HUES64 (cell line): ENCODE results near the gene GNLY.
"Not testable (repeated sequence)": the region's sequence is repeated elsewhere in the genome, so short reads cannot be mapped to it uniquely, and the experiment has no call there.

ENCODE experiments used
- H3K27ac ChIP-seq: 2 replicates; pipeline ENCODE4 v1.7.0; 2013; ENCODE audit warnings: low read depth, low read length, inconsistent platforms
- H3K27me3 ChIP-seq: 2 replicates; pipeline ENCODE4 v1.6.1; 2013; ENCODE audit warnings: mild to moderate bottlenecking, low read length; ENCODE audit not compliant: insufficient read depth
- H3K36me3 ChIP-seq: 2 replicates; pipeline ENCODE4 v1.6.1; 2013; ENCODE audit warnings: mild to moderate bottlenecking, low read length; ENCODE audit not compliant: insufficient read depth
- H3K4me1 ChIP-seq: 2 replicates; pipeline ENCODE4 v1.6.1; 2013; ENCODE audit warnings: mild to moderate bottlenecking, low read length, moderate library complexity; ENCODE audit not compliant: insufficient read depth
- H3K4me3 ChIP-seq: 2 replicates; pipeline ENCODE4 v1.5.1; 2013; ENCODE audit warnings: mild to moderate bottlenecking, low read length, moderate library complexity
- H3K9ac ChIP-seq: 2 replicates; pipeline ENCODE4 v1.6.1; 2013; ENCODE audit warnings: mild to moderate bottlenecking, low read depth, low read length
- H3K9me3 ChIP-seq: 2 replicates; pipeline ENCODE4 v1.6.1; 2013; ENCODE audit warnings: low read depth, low read length; ENCODE audit not compliant: insufficient read depth
- WGBS: fragments of 150-250, 120-280 bp; methylation state at CpG from one replicate; pipeline ENCODE4 v1.1.7; 2013; ENCODE audit warnings: missing lambda C conversion rate; 5-methylcytosine and 5-hydroxymethylcytosine counted together

GNLY gene

DNA sequence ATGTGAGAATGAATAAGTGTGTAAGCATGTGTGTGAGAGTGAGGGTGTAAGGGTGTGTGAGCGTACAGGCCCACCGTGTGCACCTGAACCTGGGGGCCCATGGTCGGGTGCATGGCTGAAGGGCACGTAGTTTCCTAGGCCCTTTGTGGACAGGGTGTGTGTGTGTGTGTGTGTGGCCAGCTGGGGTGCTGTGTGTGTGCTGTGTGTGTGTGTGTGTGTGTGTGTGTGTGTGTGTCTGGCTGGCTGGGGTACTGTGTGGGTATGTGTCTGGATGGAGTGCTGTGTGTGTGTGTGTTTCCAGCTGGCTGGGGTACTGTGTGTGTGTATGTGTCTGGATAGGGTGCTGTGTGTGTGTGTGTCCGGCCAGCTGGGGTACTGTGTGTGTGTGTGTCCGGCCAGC lies 28.1 kb upstream of the GNLY start:
- Histone ChIP-seq H3K4me3 (no peak overlapping the region), H3K36me3 (no peaks in the 10 kb centered on the region), H3K9ac (no peak overlapping the region), H3K27ac (no peak overlapping the region), H3K4me1 (no peaks in the 10 kb centered on the region), H3K27me3 (no peaks in the 10 kb centered on the region), H3K9me3 (no peaks in the 10 kb centered on the region)
- WGBS = 95% methylated on average over 6 of the region's 6 CpGs

DNA sequence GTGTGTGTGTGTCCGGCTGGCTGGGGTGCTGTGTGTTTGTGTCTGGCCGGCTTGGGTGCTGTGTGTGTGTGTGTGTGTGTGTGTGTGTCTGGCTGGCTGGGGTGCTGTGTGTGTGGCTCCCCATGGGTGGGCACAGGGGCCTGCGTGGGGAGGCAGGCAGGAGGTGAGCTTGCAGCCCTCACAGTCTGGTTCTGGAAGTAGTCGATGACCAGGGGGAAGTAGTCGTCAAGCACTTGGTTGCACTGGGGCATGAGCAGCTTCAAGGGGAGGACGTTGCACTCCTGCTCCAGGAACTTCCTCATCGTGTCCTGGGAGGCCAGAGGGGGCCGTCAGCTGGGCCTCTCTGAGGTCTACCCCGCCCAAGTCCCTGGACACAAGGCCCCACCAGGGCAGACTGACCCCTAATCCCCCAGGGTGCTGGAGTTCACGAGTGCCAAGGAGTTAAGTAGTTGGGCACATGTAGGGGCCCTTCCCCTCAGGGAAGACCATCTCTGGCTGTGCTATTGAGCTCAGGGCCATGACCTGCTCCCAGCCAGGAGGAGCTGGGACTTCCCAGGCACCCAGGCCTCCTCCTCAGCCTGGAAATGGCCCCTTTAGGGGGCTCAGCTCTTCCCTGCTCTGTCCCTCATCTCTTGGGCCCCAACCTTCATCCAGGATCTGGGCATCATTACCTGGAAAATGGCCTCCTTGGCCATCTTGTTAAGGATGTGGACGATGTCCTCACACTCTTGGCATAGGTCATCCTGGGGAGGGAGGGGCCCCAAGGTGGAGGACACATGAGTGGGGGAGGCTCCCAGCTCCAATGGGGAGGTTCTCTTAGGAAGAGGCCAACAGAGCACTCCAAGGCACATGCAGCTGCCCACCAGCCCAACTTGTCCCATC lies 27.5 kb upstream of the GNLY start:
- no peak overlapping the region for H3K9ac ChIP-seq
- no peaks in the 10 kb centered on the region for H3K36me3 ChIP-seq
- H3K4me3 ChIP-seq = no peak overlapping the region
- H3K27me3 ChIP-seq = no peaks in the 10 kb centered on the region
- H3K9me3 ChIP-seq = no peaks in the 10 kb centered on the region
- H3K4me1 ChIP-seq = no peaks in the 10 kb centered on the region
- H3K27ac ChIP-seq = no peak overlapping the region
- WGBS = 89% methylated on average over 10 of the region's 11 CpGs

DNA sequence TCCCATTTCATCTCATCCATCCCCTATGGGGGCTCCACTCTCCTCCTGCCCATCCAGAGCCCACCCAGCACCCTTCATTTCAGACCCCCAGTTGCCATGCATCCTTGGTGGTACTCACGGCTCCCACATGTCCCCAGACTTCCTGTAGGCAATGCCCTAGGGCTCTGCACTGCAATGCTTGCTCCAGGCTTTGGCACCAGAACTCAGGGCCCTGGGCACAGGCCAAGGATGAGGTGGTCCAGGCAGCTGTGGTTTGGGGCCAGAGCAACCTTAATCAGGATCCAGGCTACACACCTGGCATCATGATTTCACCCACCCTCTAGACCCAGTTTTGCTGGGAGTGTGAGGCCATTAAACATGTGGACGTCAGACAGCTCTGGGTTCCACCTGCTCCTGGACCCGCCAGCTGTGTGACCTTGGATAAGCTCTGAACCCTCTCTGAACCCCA lies 26.6 kb upstream of the GNLY start:
- Histone ChIP-seq H3K4me1 (no peaks in the 10 kb centered on the region), H3K9ac (no peak overlapping the region), H3K27ac (no peak overlapping the region), H3K27me3 (no peaks in the 10 kb centered on the region), H3K36me3 (no peaks in the 10 kb centered on the region), H3K9me3 (no peaks in the 10 kb centered on the region), H3K4me3 (no peak overlapping the region)
- WGBS = 83% methylated on average over 3 of the region's 3 CpGs

DNA sequence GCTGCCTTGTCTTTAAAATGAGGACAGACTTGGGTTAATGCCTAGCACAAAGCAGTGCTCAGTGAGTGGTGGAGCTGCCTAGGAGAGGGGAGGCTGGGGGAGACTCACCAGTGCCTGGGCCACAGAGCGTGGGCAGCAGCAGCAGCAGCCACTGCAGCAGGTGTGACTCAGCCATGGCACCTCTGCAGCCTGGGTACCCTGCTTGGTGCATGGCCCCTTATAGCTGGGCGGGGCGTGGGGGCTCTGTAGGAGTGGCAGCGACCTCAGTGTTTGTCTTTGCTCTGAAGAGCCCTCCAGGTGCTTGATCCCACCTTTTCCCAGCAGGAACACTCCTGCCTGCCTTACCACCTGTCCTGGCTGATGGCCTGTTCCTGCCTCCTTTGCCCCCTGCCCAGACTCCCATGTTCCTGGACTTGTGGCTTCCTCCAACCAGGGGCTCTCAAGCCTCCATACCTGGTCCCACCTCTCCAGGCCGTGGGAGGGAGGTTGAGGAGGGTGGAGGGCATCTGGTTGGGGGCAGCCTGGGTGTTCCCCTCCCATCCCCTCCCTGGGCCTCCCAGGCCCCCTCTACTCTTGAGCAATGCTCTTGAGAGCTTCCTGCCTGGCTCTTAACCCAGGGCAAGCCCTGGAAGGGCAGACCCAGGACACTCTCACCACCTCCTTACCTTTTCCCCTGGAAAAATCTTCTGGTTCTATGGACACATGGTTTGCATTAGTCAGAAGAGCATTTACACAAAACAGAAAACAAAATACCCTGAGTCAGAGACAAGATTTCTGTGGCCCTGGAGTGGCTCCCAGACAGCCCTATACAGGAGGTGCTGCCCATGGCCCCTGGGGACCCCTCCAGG lies 25.9 kb upstream of the GNLY start, which contains the start of gene SFTPB:
TSS of gene SFTPB (minus strand) at position 191 of the 848 bp plus-strand sequence. CDS start at position 175, 16 bp downstream.
- H3K27ac ChIP-seq = no peak within 1 kb of the TSS
- no peaks in the 10 kb centered on the region for H3K27me3 ChIP-seq
- H3K36me3 ChIP-seq = no peaks in the 10 kb centered on the region
- no peak within 1 kb of the TSS for H3K4me3 ChIP-seq
- WGBS = 93% methylated on average over 4 of the region's 5 CpGs
- H3K9ac ChIP-seq = no peak within 1 kb of the TSS
- no peaks in the 10 kb centered on the region for H3K4me1 ChIP-seq
- H3K9me3 ChIP-seq = no peaks in the 10 kb centered on the region

DNA sequence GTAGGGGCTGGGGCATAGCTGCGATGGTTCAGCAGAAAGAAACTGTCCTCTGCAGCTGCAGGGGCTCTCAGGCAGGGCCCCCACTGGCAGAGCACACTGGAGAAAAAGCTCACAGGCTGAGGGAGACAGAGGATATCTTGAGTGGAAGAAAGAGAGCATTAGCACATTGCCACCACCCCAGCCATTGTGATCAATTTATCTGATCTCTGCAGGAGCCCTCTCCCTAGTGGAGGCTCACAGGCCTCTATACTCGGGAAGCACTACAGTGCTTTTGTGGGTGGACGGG lies 25.4 kb upstream of the GNLY start:
- Histone ChIP-seq H3K36me3 (no peaks in the 10 kb centered on the region), H3K9me3 (no peaks in the 10 kb centered on the region), H3K27me3 (no peaks in the 10 kb centered on the region), H3K9ac (no peak overlapping the region), H3K4me3 (no peak overlapping the region), H3K27ac (no peak overlapping the region), H3K4me1 (no peaks in the 10 kb centered on the region)
- 85% methylated on average over 3 of the region's 3 CpGs for WGBS

DNA sequence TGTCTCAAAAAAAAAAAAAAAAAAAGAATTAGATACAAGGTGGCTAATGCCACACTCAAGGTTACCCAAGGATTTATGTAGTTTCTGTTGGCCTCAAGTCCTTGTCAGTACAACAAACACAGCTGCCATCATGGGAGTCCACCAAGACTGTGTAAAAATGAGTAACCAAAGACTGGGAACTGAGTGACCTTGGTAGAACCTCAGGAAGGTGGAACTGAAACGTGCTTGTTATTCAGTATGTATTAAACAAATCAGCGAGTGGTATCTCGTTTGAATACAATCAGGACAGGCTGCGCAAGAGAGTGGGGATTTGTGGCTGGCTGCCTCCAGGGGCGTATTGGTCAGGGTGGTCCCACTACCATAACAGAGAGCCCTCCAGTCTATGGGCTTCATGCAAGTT lies 24.6 kb upstream of the GNLY start:
- Histone ChIP-seq H3K9me3 (no peaks in the 10 kb centered on the region), H3K4me1 (no peaks in the 10 kb centered on the region), H3K27ac (no peak overlapping the region), H3K4me3 (no peak overlapping the region), H3K9ac (no peak overlapping the region), H3K36me3 (no peaks in the 10 kb centered on the region), H3K27me3 (no peaks in the 10 kb centered on the region)
- WGBS = 85% methylated on average over 5 of the region's 5 CpGs

DNA sequence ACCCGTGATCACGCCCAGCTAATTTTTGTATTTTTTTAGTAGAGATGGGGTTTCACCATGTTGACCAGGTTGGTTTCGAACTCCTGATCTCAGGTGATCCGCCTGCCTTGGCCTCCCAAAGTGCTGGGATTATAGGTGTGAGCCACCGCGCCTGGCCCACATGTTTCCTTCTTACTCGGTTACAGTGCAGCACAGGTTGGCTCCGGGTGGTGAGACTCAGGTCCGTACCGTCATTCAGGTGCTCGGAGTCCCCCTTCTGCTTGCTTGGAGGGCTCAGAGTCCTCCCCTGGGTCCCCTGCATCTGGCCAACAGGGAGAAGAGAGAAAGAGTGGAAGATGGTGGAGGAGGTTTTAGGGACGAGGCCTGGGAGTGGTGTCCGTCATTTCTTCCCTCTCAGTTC lies 23.7 kb upstream of the GNLY start:
- H3K9me3 ChIP-seq, H3K36me3 ChIP-seq, H3K4me1 ChIP-seq, H3K27ac ChIP-seq, H3K27me3 ChIP-seq, H3K9ac ChIP-seq, H3K4me3 ChIP-seq: not testable (repeated sequence)
- WGBS = 89% methylated on average over 11 of the region's 13 CpGs

DNA sequence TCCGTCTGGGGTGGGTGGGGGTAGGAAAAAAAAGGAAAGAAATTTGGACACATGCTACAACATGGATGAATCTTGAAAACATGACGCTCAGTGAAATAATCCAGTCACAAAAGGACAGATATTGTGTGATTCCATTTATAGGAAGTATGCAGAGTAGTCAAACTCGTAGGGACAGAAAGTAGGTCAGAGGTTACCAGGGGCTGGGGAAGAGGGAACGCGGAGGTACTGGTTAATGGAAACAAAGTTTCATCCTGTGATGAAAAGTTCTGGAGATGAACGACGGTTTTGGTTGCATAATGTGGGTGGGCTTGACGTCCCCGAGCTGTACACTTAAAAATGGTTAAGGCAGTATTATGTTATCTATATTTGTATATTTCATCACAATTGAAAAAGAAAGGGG lies 21.7 kb upstream of the GNLY start:
- H3K9me3 ChIP-seq = no peaks in the 10 kb centered on the region

DNA sequence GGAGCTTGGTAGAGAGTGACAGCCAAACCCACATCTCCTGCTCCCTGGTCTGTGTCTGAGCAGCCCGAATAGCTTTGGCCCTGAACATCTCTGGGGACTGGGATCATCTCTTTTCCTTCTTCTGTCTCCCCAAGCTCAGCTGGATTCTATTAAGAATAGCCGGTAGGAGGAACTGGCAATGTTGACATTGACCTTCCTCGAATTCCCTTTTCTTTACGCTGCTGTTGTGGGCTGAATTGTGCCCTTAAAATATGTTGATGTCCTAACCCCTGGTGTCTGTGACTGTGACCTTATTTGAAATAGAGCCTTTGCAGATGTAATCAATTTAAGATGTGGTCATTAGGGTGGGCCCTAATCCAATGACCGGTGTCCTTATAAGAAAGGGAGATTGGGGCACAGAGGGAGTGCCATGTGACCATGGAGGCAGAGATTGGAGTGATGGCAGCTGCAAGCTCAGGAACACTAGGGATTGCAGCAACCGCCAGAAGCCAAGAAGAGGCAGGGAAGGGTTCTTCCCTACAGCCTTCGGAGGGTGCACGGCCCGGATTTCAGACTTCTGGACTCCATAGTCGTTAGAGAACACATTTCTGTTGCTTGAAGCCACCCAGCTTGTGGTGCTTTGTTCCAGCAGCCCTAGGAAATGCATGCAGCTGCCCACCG lies 20.3 kb upstream of the GNLY start:
- Histone ChIP-seq H3K9ac (no peak overlapping the region), H3K27ac (no peak overlapping the region), H3K9me3 (no peaks in the 10 kb centered on the region), H3K27me3 (no peaks in the 10 kb centered on the region), H3K4me3 (no peak overlapping the region), H3K4me1 (no peaks in the 10 kb centered on the region), H3K36me3 (no peaks in the 10 kb centered on the region)
- 80% methylated on average over 11 of the region's 11 CpGs for WGBS

More for the DNA sequence above, 21.7 kb upstream of the GNLY start:
- H3K9ac ChIP-seq = no peak overlapping the region
- WGBS = 89% methylated on average over 8 of the region's 9 CpGs
- H3K4me3 ChIP-seq = no peak overlapping the region
- no peaks in the 10 kb centered on the region for H3K36me3 ChIP-seq
- no peak overlapping the region for H3K27ac ChIP-seq
- H3K27me3 ChIP-seq = no peaks in the 10 kb centered on the region
- no peaks in the 10 kb centered on the region for H3K4me1 ChIP-seq

DNA sequence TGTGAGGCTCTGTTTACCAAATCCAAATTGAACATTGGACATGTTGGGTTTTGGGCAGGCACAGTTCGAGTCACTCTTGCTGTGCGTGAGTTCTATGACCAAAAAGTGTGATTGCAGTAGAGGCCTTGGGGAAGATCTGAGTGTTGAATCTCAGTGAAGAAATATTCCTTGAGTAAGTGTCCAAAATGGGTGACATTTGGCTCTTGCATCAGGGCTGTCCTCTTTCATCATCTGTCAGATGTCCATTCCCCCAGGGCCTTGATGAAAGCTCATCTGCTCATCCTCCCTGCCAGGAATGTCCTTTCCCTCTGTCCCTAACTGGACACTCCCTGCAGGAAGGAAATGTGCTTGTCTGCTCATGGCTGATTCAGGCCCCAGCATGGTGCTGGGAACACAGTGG lies 19.7 kb upstream of the GNLY start:
- no peaks in the 10 kb centered on the region for H3K9me3 ChIP-seq
- no peaks in the 10 kb centered on the region for H3K4me1 ChIP-seq
- 87% methylated on average over 2 of the region's 2 CpGs for WGBS
- no peaks in the 10 kb centered on the region for H3K36me3 ChIP-seq
- 0 out of 2 replicates have a peak, but pooled peaks cover 2% of the 10 kb centered on the region for H3K27me3 ChIP-seq
- H3K4me3 ChIP-seq = no peak overlapping the region
- no peak overlapping the region for H3K9ac ChIP-seq
- no peak overlapping the region for H3K27ac ChIP-seq

DNA sequence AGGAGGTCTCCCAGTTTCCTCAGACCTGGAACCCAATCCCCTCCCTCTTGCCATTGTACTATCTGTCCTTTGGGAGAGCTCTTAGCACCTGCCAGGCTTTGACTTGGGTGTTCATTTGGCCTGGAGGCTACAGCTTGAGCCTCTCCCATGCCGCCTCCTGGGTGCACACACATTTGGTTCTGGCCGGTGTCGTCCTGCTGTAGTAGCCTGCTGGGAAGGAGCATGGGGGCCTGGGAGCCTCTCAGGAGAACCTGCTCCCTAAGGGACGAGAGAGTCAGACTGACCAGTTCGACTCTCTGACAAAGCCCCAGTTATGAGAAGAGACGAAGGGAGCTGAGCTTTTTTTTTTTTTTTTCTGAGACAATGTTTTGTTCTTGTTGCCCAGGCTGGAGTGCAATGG lies 18.7 kb upstream of the GNLY start:
- Histone ChIP-seq H3K4me3 (no peak overlapping the region), H3K27me3 (0 out of 2 replicates have a peak, but pooled peaks cover 2% of the 10 kb centered on the region), H3K4me1 (no peaks in the 10 kb centered on the region), H3K9me3 (no peaks in the 10 kb centered on the region), H3K9ac (no peak overlapping the region), H3K27ac (no peak overlapping the region), H3K36me3 (no peaks in the 10 kb centered on the region)
- WGBS = 93% methylated on average over 6 of the region's 6 CpGs
